RCC 7860 (cell line): ENCODE results near the gene ITGBL1.
A peak's percentile ranks its signal among the peaks of the same experiment; 100 is the strongest.

ENCODE experiments used
- DNase-seq: peaks from one replicate; pipeline ENCODE4 v3.0.0-alpha.2; 2015; ENCODE audit warnings: low spot score
- FAIRE-seq: peaks from 2 replicates; lab custom pipeline; 2012; peaks lifted over from hg19 to GRCh38; lab: Jason Lieb, UNC

The ITGBL1 gene

GRCh38 chr13:101449790-101450748 lies 2.4 kb upstream of the ITGBL1 start:
- FAIRE-seq (peak; percentile 91), DNase-seq (peak; percentile 86)

DNA sequence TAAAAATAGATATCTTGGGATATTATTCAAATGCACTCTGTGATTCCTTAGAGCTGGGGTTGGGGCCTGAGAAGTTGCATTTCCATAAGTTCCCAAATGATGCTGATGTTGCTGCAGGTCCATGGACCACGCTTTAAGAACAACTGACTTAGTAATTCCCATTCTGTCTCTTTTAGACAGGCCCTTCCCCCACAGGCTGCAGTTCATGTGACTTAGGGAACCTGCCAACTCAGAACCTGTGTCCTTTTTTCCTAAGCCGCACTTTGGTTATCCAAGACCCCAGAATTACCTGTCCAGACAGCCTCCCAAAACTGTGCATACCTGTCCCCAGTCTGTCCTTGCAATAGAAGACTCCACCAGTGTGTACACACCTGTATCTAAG lies 1.7 kb upstream of the ITGBL1 start:
- FAIRE-seq: no peak

DNA sequence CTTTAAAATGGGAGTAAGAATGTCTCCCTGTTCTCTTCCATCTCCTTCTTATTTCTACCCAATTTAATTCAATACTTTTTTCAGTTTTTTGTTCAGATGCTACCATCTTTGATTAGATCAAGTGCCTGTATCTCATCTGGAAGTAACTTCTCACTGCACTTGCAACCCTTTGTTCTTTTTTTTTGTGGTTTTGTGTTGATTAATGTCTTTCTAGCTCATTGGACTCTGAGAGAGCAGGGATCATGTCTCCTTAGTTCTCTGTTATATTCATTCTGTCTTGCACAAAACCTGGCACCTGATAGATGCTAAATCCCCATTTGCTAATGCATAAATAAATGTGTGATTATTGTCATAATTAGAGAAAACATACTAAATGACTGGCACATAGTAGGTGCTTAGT lies 834 bp upstream of the ITGBL1 start:
- FAIRE-seq: no peak
- DNase-seq: no peak

More for the DNA sequence above, 1.7 kb upstream of the ITGBL1 start:
- no peak for DNase-seq

DNA sequence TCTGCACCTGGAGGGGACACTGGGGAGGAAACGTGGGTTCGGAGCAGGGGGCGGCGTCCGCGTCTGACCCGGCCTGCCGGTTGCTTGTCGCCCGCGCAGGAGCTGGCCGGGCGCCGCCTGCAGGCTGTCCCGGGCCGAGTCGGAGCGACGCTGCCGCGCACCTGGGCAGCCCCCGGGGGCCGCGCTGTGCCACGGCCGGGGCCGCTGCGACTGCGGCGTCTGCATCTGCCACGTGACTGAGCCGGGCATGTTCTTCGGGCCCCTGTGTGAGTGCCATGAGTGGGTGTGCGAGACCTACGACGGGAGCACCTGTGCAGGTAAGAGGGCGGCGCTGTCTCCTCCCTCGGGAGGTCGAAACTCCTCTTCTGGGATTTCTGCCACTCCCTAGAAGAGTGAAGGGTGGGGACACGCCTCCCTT lies 1.3 kb downstream of the ITGBL1 start:
- FAIRE-seq: no peak
- DNase-seq: no peak

DNA sequence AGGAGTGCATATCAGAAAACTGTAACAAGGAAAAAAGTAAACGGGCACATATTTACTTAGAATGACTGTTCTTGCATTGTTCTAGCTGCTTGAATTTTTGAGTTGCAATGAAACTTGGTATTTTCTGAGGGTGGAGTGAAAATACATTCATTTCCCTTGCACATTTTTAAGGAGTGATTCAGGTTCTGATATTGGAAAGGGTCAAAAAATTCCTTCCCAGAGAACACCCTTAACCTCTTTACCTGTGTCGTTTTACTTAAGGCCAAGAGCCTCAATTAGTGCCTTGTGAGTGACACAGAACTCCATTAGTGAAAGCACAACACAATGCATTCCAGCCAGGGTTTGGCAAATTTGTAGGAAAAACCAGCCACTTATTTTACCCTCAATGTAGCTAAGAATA lies 2.3 kb downstream of the ITGBL1 start:
- FAIRE-seq: no peak

DNA sequence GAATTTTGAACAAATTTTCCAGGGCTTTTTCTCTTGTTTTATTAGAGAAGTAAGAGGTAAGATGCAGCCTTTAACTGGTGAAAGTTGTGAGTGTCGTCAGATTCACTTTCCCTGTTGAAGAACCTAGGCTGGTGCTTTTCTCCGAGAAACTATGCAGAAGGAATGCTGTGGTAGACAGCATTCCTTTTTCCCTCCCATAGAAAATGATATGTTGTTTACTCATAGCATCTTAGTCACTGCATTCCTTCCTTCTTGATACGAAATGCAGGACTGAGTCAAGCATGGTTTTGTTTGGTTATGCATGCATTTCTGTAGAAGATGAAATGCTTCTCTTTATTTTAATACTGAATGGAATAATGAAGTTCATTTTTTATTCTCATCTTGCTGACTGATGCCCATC lies 3.4 kb downstream of the ITGBL1 start:
- peak; percentile 84 for DNase-seq
- peak; percentile 82 for FAIRE-seq

More for the DNA sequence above, 2.3 kb downstream of the ITGBL1 start:
- peak; percentile 37 for DNase-seq

GRCh38 chr13:101457176-101457575 lies 4.7 kb downstream of the ITGBL1 start:
- DNase-seq (no peak), FAIRE-seq (no peak)

GRCh38 chr13:101465877-101466276 lies 13.4 kb downstream of the ITGBL1 start:
- no peak for DNase-seq
- FAIRE-seq: no peak

- DNase-seq (no peak), FAIRE-seq (no peak)
Measured at GRCh38 chr13:101467415-101467814, 14.9 kb downstream of the ITGBL1 start.

- DNase-seq (peak; percentile 4), FAIRE-seq (no peak)
Measured at GRCh38 chr13:101473458-101473857, 21.0 kb downstream of the ITGBL1 start.

GRCh38 chr13:101474419-101474957 lies 22.0 kb downstream of the ITGBL1 start:
- peak; percentile 7 for DNase-seq

DNA sequence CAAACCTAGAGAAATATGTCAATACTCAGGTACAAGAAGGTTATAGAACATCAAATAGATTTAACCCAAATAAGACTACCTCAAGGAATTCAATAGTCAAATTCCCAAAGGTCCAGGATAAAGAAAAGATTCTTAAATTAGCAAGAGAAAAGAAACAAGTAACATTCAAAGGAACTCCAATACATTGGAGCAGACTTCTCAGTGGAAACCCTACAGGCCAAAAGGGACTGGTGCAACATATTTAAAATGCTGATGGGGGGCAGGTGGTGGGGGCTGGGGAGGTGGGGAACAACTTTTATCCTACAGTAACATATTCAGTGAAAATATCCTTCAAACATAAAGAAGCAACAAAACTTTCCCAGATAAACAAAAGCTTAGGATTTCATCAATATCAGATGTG lies 23.1 kb downstream of the ITGBL1 start:
- FAIRE-seq: no peak
- no peak for DNase-seq

More at GRCh38 chr13:101474419-101474957, 22.0 kb downstream of the ITGBL1 start:
- FAIRE-seq: no peak

DNA sequence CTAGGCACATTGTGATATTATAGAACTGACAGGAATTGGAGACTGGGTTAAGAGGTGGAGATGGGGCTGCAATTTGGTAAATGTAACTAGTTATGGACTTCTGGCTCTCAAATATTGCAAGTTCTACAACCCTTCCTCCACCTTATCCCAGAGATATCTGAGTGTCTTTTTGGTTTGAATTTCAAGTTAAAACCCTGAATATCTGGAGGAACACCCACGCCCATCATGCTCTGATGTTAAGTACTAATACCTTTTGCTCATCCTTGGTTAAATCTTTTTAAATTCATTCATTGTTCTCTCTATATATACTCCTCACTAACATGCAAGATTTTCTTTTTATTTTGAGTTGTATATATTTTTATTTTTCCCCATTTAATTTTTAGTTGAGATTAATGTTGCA lies 28.9 kb downstream of the ITGBL1 start:
- DNase-seq: no peak
- FAIRE-seq: no peak

DNA sequence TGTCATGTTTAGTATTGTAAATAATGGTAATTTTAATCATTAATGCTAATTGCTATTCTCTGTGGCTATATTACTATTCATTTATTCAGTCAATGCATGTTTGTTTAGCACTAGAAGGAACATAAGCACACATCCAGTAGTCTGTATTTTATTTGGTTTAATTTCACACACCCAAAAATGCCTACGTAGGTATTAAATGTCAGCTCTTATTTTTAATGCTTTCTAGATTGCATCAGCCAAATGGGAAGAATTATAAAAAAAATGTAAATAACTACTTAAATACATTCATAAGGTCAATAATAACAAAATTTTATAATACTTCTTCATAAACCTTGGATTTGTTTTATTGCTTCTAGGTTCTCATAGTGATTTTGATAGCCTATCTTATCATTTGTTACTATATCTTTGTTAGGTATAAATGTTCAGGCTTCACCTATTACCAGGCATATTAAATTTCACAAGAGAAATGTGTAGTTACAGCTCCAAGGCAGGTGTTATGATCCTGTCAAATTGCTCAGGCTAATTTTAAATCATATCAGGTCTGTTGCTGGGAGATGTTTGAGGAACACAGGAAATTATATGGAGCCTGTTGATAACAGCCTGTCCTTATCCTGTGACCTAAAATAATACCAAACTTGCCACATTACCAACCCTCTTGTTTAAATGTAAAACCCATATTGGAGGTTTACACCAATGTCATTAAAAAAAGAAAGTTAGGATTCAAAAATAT lies 34.4 kb downstream of the ITGBL1 start:
- DNase-seq: no peak
- no peak for FAIRE-seq

DNA sequence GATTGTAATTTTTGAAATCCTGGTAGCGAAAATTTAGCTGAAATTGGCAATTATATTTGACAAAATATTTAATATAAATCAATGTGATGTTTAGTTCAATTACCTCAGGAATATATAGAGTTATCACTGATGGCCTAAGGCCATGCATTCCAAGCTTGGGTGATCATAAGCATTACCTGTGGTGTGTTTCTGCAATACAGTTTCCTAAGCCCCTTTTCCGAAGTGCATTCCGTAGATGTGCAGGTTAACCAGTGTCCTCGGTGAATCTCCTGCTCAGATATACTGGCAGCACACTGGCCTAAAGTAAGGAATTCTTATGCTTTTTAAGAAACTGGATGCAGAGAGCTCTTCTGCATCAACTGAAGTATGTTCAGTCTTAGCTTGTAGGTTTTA lies 35.0 kb downstream of the ITGBL1 start:
- FAIRE-seq (no peak), DNase-seq (no peak)

GRCh38 chr13:101488734-101489133 lies 36.3 kb downstream of the ITGBL1 start:
- FAIRE-seq: no peak
- no peak for DNase-seq

DNA sequence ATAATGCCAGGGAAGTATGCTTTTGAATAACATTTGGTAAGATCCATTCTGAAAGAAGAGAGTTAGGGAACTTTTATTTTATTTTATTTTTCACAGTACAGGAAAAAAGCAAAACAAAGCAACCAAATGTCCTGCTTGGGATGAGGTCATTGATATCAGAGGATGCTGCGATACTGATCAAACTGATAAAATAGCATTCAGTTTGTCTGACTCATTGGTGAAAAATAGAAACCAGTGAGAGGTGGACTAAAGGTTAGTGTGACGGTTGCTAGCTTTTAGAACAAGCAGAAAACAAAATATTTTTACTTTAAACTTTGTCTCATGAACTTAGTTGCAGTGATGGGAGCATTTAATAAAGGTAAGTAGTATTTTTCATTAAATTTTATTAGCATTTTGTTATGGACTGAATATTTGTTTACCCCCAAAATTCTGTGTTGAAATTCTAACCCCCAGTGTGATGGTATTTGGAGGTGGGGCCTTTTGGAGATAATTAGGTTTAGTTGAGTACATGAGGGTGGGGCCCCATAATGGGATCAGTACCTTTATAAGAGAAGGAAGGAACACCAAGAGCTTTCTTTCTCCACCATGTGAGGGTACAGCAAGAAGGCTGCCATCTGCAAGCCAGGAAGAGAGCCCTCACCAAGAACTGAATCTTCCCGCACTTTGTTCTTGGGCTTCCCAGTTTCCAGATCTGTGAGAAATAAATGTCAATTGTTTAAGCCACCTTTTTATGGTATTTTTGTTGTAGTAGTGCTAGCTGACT lies 37.3 kb downstream of the ITGBL1 start:
- FAIRE-seq (no peak), DNase-seq (no peak)

DNA sequence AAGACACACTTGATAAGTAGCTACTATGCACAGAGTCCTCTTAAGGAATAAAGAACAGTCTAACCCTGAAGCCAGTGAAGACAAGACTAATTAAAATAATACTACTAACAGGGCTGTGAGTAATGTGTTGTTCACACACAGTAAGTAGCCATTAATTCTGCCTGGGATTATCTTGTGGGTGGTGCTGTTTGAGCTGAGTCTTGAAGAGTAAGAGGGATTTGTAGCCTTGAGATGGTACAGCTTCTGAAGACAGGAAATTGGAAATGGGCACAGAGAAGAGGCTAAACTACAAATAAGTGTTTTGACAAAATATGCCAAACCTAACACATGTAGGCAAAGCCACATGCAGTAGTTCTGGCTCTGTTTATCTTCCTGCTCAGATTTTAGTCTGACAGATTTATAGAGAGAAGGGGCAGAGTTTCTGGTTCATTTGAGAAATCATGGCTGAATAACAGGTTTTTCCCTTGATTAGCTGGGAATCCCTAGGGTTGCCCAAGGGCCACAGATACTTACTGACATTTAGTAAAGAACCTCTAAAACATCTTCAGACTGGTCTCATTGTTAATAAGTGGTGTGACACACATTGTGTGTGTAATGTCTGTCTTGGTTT lies 38.0 kb downstream of the ITGBL1 start:
- DNase-seq (no peak), FAIRE-seq (no peak)

- no peak for DNase-seq
Measured at GRCh38 chr13:101492251-101492910, 39.9 kb downstream of the ITGBL1 start.

GRCh38 chr13:101493541-101493940 lies 41.1 kb downstream of the ITGBL1 start:
- FAIRE-seq: no peak
- DNase-seq: no peak

More at GRCh38 chr13:101492251-101492910, 39.9 kb downstream of the ITGBL1 start:
- FAIRE-seq: no peak
